Stimulated activated CD4-positive, alpha-beta T cell treated with anti-CD3 and anti-CD28 coated beads, Interleukin-4, amount 100 ng/mL, for 48 hours (primary cell): Measurements from ENCODE around the gene TBC1D19.
"Not testable (repeated sequence)": the region's sequence is repeated elsewhere in the genome, so short reads cannot be mapped to it uniquely, and the experiment has no call there.

ENCODE experiments used
- DNase-seq, 2 donors: peaks; one replicate each; pipeline ENCODE4 v3.0.0-alpha.2; 2020; ENCODE audit warnings: low read depth in 2 of 2

Gene TBC1D19

GRCh38 chr4:26685250-26685649 is 101.4 kb downstream of the TBC1D19 start:
- DNase-seq = no peak

- DNase-seq = no peak
Measured at GRCh38 chr4:26687728-26688127, 103.8 kb downstream of the TBC1D19 start.

- DNase-seq = no peak
Measured at GRCh38 chr4:26690506-26690905, 106.6 kb downstream of the TBC1D19 start.

DNA sequence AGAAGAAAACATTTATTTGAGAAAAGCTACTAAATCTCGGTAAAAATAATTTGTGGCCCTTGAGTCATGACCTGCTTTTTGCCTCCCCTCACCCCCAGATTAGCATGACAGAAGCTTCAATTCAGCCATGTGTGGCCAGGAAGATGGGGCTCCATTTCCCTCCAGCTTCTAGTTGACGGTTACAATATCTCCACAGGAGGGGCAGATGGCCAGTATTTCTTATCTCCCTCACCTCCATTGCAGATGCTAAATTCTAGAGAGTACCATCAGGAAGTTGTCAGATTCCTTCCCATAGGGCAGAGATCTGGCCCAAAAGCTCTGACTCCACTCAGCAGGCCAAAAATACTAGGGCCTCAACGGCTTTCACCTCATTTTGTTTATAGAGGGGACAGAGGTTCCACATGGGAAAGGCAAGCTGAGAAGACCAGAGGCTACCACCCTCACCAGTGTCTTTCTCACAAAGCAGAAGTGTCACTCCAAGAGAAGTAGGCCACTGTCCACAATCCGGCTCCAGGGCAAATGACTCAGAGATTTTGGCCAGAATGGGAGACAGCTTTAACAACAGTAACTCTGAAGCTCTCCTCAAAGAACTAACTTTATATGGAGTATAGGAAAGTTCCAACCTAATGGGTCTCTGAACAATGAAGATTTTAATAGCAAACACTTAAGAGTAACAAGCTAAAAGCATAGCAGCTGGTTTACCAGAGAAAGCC is 108.3 kb downstream of the TBC1D19 start:
- DNase-seq = no peak

- DNase-seq = not testable (repeated sequence)
Measured at GRCh38 chr4:26694131-26694530, 110.2 kb downstream of the TBC1D19 start.

DNA sequence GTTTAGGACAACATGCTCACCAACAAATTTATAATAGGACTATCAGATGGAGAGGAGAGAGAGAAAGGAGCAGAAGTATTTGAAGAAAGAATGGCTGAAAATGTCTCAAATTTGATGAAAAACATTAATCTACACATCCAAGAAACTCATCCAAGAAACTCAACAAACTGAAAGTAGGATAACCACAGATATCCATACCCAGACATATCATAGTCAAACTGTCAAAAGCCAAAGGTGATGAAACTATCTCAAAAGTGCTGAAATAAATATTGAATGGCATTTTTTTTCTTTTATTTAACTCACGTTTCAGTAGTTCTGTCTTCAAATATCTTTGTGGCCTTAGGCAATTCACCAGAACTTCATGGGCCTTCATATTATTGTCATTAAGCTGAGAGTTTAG is 116.2 kb downstream of the TBC1D19 start:
- DNase-seq = no peak

GRCh38 chr4:26701095-26701494 is 117.2 kb downstream of the TBC1D19 start:
- DNase-seq = no peak

GRCh38 chr4:26701786-26702227 is 117.9 kb downstream of the TBC1D19 start:
- no peak for DNase-seq

DNA sequence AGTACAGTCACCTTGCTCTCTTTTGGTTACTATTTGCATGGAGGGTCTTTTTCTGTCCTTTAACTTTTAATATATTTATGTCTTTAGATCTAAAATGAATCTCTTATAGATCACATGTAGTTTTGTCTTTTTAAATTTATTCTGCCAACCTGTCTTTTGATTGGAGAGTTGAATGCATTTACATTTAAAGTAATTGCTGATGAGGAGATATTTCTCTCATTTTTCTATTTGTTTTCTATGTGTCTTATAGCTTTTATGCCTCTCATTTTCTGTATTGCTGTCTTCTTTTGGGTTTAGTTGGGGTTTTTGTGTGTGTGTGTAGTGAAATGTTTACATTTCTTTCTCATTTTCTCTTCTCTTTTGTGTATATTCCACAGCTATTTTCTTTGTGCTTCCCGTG is 123.5 kb downstream of the TBC1D19 start:
- DNase-seq = no peak

- DNase-seq = no peak
Measured at GRCh38 chr4:26709246-26709645, 125.4 kb downstream of the TBC1D19 start.

DNA sequence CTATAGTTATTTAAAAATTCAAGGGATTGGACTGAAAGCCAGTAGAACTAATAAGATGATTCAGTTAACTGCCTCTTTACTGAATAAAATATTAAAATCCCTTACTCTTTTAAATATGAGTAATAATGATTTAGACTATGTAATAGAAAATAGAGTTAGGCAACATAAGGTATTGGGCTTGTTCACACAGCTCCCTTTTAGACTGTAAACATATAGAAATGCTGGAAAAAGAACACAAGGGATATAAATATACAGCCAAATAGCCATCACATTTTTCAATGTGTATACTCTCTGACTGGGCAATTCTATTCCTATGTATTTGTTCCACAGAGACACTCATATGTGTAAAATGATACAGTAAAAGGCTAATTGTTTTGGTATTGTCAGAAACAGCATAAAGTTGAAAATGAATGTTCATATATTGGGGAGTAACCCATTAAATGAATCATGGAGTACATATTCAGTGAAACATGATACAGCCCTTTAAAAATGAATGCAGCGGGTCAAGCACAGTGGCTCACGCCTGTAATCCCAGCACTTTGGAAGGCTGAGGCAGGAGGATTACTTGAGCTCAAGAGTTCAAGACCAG is 129.8 kb downstream of the TBC1D19 start:
- DNase-seq = no peak

- no peak for DNase-seq
Measured at GRCh38 chr4:26715636-26716242, 131.9 kb downstream of the TBC1D19 start.

DNA sequence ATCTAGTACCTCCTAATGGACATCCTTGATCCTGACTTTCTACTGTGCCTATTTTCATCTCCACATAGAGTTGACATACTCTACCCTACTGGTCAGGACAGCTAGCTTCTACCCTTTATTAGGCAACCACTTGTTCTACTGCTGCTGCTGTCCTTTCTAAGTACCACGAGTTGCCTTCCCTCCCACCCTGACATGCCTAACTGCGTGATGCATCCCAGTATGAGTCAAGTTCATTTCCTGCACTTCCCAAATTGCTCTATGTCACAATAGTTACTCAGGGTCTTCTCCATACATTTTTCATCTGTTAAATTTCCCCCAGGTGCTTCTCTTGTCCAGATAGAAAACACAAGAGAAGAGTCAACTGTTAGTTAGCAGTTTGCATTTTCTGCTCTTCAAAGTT is 133.4 kb downstream of the TBC1D19 start:
- DNase-seq = no peak

DNA sequence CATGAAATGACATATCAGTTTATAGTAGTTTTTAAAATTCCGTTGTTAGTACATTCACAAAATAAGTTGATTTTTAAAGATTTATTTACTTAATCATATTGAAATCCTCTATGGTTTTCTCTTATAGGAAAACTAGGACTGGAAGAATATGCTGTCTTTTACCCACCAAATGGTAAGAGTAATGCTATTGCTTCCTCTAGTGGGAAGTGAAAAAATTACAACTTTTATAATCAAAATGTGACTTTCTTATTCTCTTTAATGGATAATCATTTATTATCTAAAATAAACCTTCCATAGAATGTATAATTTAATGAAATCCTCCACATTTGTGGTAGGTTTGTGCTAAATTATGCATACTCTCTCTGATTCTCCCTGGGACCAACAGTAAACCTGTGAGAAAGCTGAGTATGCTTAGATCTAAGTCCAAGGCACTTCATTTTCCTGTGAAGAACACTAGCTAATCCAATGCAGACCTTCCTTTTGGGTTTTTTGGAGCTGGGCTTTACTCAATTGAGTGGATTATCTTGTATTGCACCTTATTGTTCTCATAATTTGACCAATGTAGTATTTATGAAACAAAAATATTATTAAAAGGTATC is 136.2 kb downstream of the TBC1D19 start:
- DNase-seq = no peak

DNA sequence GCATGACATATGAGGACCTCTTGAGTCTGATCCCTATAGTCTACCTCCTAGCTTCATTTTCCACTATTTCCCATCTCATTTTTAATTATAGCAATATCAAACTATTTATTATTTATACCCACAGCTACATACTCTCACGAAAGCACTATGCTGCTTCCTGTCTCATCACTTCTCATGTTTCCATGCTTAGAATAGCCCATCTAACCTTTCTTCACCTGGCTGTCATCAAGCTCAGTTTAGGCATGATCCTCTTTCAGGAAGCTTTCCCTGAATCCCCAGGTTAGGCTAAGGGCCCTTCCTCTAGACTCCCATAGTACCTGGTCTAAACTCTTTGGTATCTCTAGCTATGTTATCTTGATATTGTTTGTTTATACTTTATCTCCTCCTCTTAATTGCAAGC is 137.8 kb downstream of the TBC1D19 start:
- no peak for DNase-seq

DNA sequence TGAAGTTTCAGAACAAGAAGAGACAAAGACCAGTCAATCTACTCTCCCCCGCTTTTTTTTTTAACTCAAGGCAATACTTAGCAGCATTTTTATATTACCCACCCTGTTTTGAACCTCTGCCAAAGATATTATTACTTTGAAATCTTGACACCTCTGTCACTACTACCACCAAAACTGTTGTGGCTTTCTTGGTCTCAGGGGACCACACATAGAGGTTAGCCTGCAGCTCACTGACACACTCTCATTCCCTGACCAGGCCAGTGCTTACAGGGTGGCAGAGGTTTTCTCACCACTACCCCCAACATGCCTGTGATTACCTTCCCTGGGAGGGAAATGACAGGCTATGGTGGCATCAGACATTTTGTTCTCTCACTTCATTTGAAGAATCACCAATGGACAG is 139.3 kb downstream of the TBC1D19 start:
- no peak for DNase-seq

GRCh38 chr4:26724534-26724933 is 140.7 kb downstream of the TBC1D19 start:
- no peak for DNase-seq

- no peak for DNase-seq
Measured at GRCh38 chr4:26726655-26727387, 142.9 kb downstream of the TBC1D19 start.

- no peak for DNase-seq
Measured at GRCh38 chr4:26727844-26728243, 144.0 kb downstream of the TBC1D19 start.

GRCh38 chr4:26729027-26729426 is 145.1 kb downstream of the TBC1D19 start:
- DNase-seq = no peak

DNA sequence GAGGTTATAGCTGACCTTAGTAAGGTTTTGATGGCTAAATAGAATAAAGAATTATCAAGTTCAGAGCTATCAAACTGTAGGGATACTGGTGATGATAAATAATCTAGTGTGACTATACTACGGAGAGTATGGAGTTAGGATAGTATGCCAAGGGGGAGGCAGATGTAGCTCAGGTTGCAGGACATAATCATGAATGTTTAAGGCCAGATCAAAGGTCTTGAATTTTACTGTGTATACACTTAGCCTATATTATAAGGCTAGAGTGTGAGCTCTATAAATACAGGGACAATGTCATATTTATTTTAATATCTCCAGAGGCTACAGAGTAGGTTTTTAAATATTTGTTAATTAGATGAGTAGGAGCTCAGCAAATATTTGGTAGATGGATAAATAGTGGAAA is 145.7 kb downstream of the TBC1D19 start:
- no peak for DNase-seq

DNA sequence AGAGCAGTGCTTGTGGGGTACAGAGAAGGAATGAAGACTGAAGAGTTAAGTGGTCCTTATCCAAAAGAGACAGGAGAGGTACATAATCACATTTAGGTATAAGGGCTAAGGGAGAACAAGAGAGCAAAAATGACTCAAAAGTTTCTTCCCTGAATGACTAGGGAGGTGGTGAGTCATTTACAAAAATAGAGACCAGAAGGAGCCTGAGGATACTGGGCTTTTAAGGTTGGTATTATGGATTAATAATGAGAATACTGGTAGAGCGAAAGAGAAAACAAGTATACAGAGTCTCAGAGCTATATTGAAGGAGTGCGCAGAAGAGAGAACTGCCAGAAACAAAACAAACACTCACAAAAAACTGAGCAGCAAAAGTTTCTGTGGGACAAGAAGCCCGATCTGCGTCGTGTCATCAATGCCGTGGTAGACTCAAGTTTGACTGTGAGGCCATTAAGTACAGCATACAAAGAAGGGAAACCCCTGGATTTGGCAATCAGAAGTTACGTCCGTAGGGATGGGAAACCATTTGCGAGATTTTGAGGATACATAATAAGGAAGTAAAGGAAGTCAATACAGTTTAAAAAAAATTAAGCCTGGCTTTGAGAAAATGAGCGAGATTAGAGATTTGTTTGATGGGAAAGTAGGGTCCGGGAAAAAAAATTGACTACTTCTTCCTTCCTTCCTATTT is 147.6 kb downstream of the TBC1D19 start:
- no peak for DNase-seq
